Gastroesophageal sphincter (tissue), 4 donors: ENCODE measurements around the gene UPB1. TPM values are rescaled to one million over a fixed set of nuclear protein-coding genes. Genes with fewer than 3 reads are reported as not detected.

Source experiments
- ATAC-seq: fragments of 150-250 bp; one replicate; pipeline ENCODE4 v1.9.1; 2016; ENCODE audit warnings: mild to moderate bottlenecking, moderate library complexity
- H3K27ac ChIP-seq, 4 donors: fragments of 200-600 bp; sonication (generic) in 3 of 4; 1 replicate in 3 of 4; 2 replicates in 1 of 4; pipeline ENCODE4 v1.5.1; 2016 to 2019
- H3K27me3 ChIP-seq: fragments of 200-600 bp; sonication (generic); one replicate; pipeline ENCODE4 v1.5.1; 2019
- H3K36me3 ChIP-seq, 2 donors: fragments of 200-600 bp; sonication (generic); one replicate each; pipeline ENCODE4 v1.5.1; 2019; ENCODE audit warnings: control low read depth in 1 of 2
- H3K4me1 ChIP-seq, 3 donors: fragments of 200-600 bp; sonication (generic); 1 replicate in 2 of 3; 2 replicates in 1 of 3; pipeline ENCODE4 v1.5.1; 2016 to 2019; ENCODE audit warnings: control low read depth in 2 of 3
- H3K4me3 ChIP-seq, 2 donors: fragments of 200-600 bp; sonication (generic); one replicate each; pipeline ENCODE4 v1.5.1; 2019; ENCODE audit warnings: mild to moderate bottlenecking in 1 of 2, moderate library complexity in 1 of 2
- H3K9me3 ChIP-seq, 3 donors: fragments of 200-600 bp; sonication (generic); one replicate each; pipeline ENCODE4 v1.5.1; 2017 to 2019; ENCODE audit warnings: control low read depth in 2 of 3
- CTCF ChIP-seq, 4 experiments: fragments of 200-600 bp in 2 of 4; fragments of 450-650 bp in 2 of 4; sonication (generic) in 1 of 4; IDR thresholded peaks; one replicate each; pipeline ENCODE4 v1.5.1; 2017 to 2019; ENCODE audit warnings: antibody characterized with exemption in 4 of 4, mild to moderate bottlenecking in 2 of 4, moderate library complexity in 2 of 4
- EP300 ChIP-seq: sonication (generic); formaldehyde crosslinking; IDR thresholded peaks from one replicate; pipeline ENCODE4 v1.6.1; 2017; ENCODE audit warnings: antibody characterized with exemption, mild to moderate bottlenecking
- POLR2A ChIP-seq, 2 donors: fragments of 450-650 bp; IDR thresholded peaks; one replicate each; pipeline ENCODE4 v1.6.1; 2017; ENCODE audit warnings: antibody characterized with exemption in 2 of 2, mild to moderate bottlenecking in 2 of 2, moderate library complexity in 1 of 2
- POLR2AphosphoS5 ChIP-seq: sonication (generic); formaldehyde crosslinking; IDR thresholded peaks from one replicate; pipeline ENCODE4 v1.6.1; 2017; ENCODE audit warnings: antibody characterized with exemption
- WGBS, 2 donors: methylation state at CpG; one replicate each; pipeline ENCODE4 v1.1.5; 2018; ENCODE audit warnings: low coverage in 1 of 2; 5-methylcytosine and 5-hydroxymethylcytosine counted together
- total RNA-seq, 4 donors: library from RNA; depleted of rRNA; stranded (reverse); fragments of >200 nt; gene quantifications; one replicate each; pipeline ENCODE4 v1.1.0, GENCODE V29; 2016

The UPB1 gene
- total RNA-seq, 4 donors from 2014 or later = 0.13 to 0.93 (median 0.50) TPM; not detected in 1

- no peak for ATAC-seq
- TF ChIP-seq POLR2A (IDR thresholded peaks at IDR 0.05) = no peak
- TF ChIP-seq POLR2AphosphoS5 = no peak
- no peak for TF ChIP-seq CTCF (IDR thresholded peaks at IDR 0.05)
- no peak for TF ChIP-seq EP300
- H3K36me3 ChIP-seq = peaks cover 0 to 84% of the 10 kb centered on the region in 2 donors
Measured at GRCh38 chr22:24571266-24571665, 76.1 kb downstream of the UPB1 start.

GRCh38 chr22:24576778-24577177 is 81.6 kb downstream of the UPB1 start:
- WGBS, 2 donors = 40 to 86% methylated on average over 1 of the region's 1 CpG

More at GRCh38 chr22:24571266-24571665, 76.1 kb downstream of the UPB1 start:
- Histone ChIP-seq H3K4me3 (no peak overlapping the region), H3K27ac (no peak overlapping the region), H3K9me3 (no peaks in the 10 kb centered on the region), H3K27me3 (no peaks in the 10 kb centered on the region), H3K4me1 (peaks cover 0 to 20% (median 0%) of the 10 kb centered on the region in 3 donors)
- 78 to 100% methylated on average over 1 to 3 of the region's 7 CpGs for WGBS, 2 donors

More at GRCh38 chr22:24576778-24577177, 81.6 kb downstream of the UPB1 start:
- Histone ChIP-seq H3K4me3 (no peak overlapping the region), H3K27ac (no peak overlapping the region), H3K36me3 (peaks cover 0 to 64% of the 10 kb centered on the region in 2 donors), H3K27me3 (no peaks in the 10 kb centered on the region), H3K4me1 (no peaks in the 10 kb centered on the region), H3K9me3 (no peaks in the 10 kb centered on the region)
- ATAC-seq = no peak
- no peak for TF ChIP-seq CTCF (IDR thresholded peaks at IDR 0.05)
- no peak for TF ChIP-seq EP300
- TF ChIP-seq POLR2A (IDR thresholded peaks at IDR 0.05) = no peak
- TF ChIP-seq POLR2AphosphoS5 = no peak

Other genes with a start within 250 kb of the UPB1 start
- gene SPECC1L, start 224.5 kb upstream of the UPB1 start, total RNA-seq = 100 to 1,000 TPM in 2 of 4 donors, 10 to 100 TPM in 2; 62.3 to 110 (median 92.5) TPM
- 1 to 10 TPM; 1.9 to 5.7 (median 3.3) TPM for gene ADORA2A, start 67.7 kb upstream of the UPB1 start, total RNA-seq
- 100 to 1,000 TPM; 107 to 178 (median 121) TPM for gene GUCD1, start 59.8 kb downstream of the UPB1 start, total RNA-seq
- 100 to 1,000 TPM in 3 of 4 donors, 10 to 100 TPM in 1; 98.4 to 138 (median 104) TPM for gene SNRPD3, start 60.7 kb downstream of the UPB1 start, total RNA-seq
- 10 to 100 TPM in 2 of 4 donors, 1 to 10 TPM in 2; 8.5 to 21.2 (median 14.8) TPM for gene LRRC75B, start 97.7 kb downstream of the UPB1 start, total RNA-seq
- gene GGT1, start 107.9 kb downstream of the UPB1 start, total RNA-seq = 1 to 10 TPM in 3 of 4 donors, under 1 TPM in 1; 0.47 to 5.0 (median 3.7) TPM